ENCODE data around the gene CBX1. TPM values are rescaled to one million over a fixed set of nuclear protein-coding genes. Genes with fewer than 3 reads are reported as not detected.
A peak's percentile ranks its signal among the peaks of the same experiment; 100 is the strongest.

CBX1 gene
- total and polyA plus RNA-seq, 2 donors (not counting 3 experiments of a cell fraction or from before 2014, with no cell fraction given) = 20.4 to 95.2 TPM

GRCh38 chr17:48026502-48027321 is 74.6 kb downstream of the CBX1 start:
- intact Hi-C loops (cut with micrococcal nuclease) = loop anchor here (1.0 to 10.0 kb wide), 4 partner anchors 48 to 308 kb away; no protein-coding TSS in a partner anchor
- dilution Hi-C loops (cut with MboI; ENCODE audit: extremely low pct_ligation_motif_present, low sequenced_read_pairs) = no loop called here
- H3K79me2 ChIP-seq (ENCODE audit: control insufficient read depth, insufficient read depth, low read length) = no peaks in the 10 kb centered on the region
- TF ChIP-seq CTCF (IDR thresholded peaks at IDR 0.05; ENCODE audit: extremely low read depth in 1 of 2, insufficient read depth in 1 of 2, low read depth in 1 of 2, low read length in 2 of 2) (peak; percentile 87 to 98), GATA2 (IDR thresholded peaks at IDR 0.05; ENCODE audit: insufficient read depth, insufficient read length, low read depth, low read length) (no peak), POLR2AphosphoS5 (IDR thresholded peaks at IDR 0.05; ENCODE audit: insufficient read depth, low read depth, low read length) (peak; percentile 34)
- H3K9me3 ChIP-seq (replicated peaks; ENCODE audit: control insufficient read depth, insufficient read depth, low read length) = no peaks in the 10 kb centered on the region
- H3K4me1 ChIP-seq (ENCODE audit: control insufficient read depth, extremely low read depth, insufficient read depth, low read length) = peaks cover 26% of the 10 kb centered on the region
- no peaks in the 10 kb centered on the region for H3K36me3 ChIP-seq (ENCODE audit: control insufficient read depth in 2 of 2, extremely low read depth in 1 of 2, insufficient read depth in 2 of 2, low read length in 2 of 2)
- ChIA-PET POLR2A (interaction anchor here (1.3 kb wide), 1 partner anchor 23 kb away, joined by 6 read pairs; no protein-coding TSS in a partner anchor), CTCF (interaction anchor here (0.6 to 7.3 kb wide), 34 partner anchors 8 to 603 kb away, joined by 3 to 210 read pairs (median 4); partner anchors contain the start of genes CBX1, NFE2L1 and SNX11)
- H3K9ac ChIP-seq (replicated peaks; ENCODE audit: extremely low read depth, insufficient read depth, low read length) = no peak overlapping the region
- no peak overlapping the region for H3K4me3 ChIP-seq (replicated peaks in 1 of 3; ENCODE audit: insufficient read depth in 1 of 3, low read depth in 1 of 3, low read length in 3 of 3)
- FAIRE-seq = peak; percentile 94
- H4K20me1 ChIP-seq (replicated peaks; ENCODE audit: control insufficient read depth, extremely low read depth, insufficient read depth, low read length) = no peaks in the 10 kb centered on the region
- H3K4me2 ChIP-seq (ENCODE audit: insufficient read depth, low read length) = no peak overlapping the region
- H3K9me1 ChIP-seq (replicated peaks; ENCODE audit: control insufficient read depth, extremely low read depth, insufficient read depth, low read length) = no peaks in the 10 kb centered on the region
- peak overlapping the region; percentile 4 for H2AFZ ChIP-seq (ENCODE audit: low read depth, low read length)
- H3K27ac ChIP-seq (ENCODE audit: insufficient read depth, low read depth, low read length) = no peak overlapping the region
- no peaks in the 10 kb centered on the region for H3K27me3 ChIP-seq (ENCODE audit: control insufficient read depth in 2 of 2, insufficient read depth in 2 of 2, low read length in 2 of 2)
- DNase-seq (ENCODE audit: low read depth, low spot score) = peak; percentile 79
- no TSS peak for BruUV-seq (replicated peaks)
